LNCAP (cell line): ENCODE measurements around the gene TVP23A.

Experiments
- CTCF ChIP-seq: fragments of 450-650 bp; IDR thresholded peaks from 2 replicates; pipeline ENCODE4 v1.5.1; 2017; ENCODE audit warnings: mild to moderate bottlenecking

Gene TVP23A

GRCh38 chr16:10756574-10756973 lies 62.0 kb downstream of the TVP23A start:
- TF ChIP-seq CTCF, result no peak

GRCh38 chr16:10754941-10755340 lies 63.7 kb downstream of the TVP23A start:
- TF ChIP-seq CTCF, result no peak

- no peak for TF ChIP-seq CTCF
Observed at GRCh38 chr16:10753670-10754069, 64.9 kb downstream of the TVP23A start.

- TF ChIP-seq CTCF, result no peak
Observed at GRCh38 chr16:10752843-10753523, 65.6 kb downstream of the TVP23A start.

GRCh38 chr16:10751291-10751697 lies 67.3 kb downstream of the TVP23A start:
- no peak for TF ChIP-seq CTCF

- TF ChIP-seq CTCF, result no peak
Observed at GRCh38 chr16:10750793-10751192, 67.8 kb downstream of the TVP23A start.

- no peak for TF ChIP-seq CTCF
Observed at GRCh38 chr16:10745841-10746240, 72.8 kb downstream of the TVP23A start.
